Uterus (tissue), 2 donors: ENCODE measurements around the gene IL20RB.

Source experiments
- CTCF ChIP-seq, 4 experiments: fragments of 200-600 bp in 2 of 4; fragments of 450-650 bp in 2 of 4; sonication (generic) in 2 of 4; IDR thresholded peaks; one replicate each; pipeline ENCODE4 v1.5.1; 2016 to 2019; ENCODE audit warnings: antibody characterized with exemption in 4 of 4, mild to moderate bottlenecking in 2 of 4, moderate library complexity in 1 of 4
- POLR2A ChIP-seq, 2 donors: fragments of 450-650 bp; IDR thresholded peaks; one replicate each; pipeline ENCODE4 v1.6.1; 2016; ENCODE audit warnings: antibody characterized with exemption in 2 of 2, mild to moderate bottlenecking in 1 of 2, moderate library complexity in 1 of 2

GRCh38 chr3:136949708-136950107, 8.1 kb upstream of the IL20RB start:
- TF ChIP-seq POLR2A (IDR thresholded peaks at IDR 0.05) = no peak
- TF ChIP-seq CTCF (IDR thresholded peaks at IDR 0.05) = no peak
